Psoas muscle (tissue), 8 donors: Measurements from ENCODE around the gene LSMEM2. TPM values are rescaled to one million over a fixed set of nuclear protein-coding genes. Genes with fewer than 3 reads are reported as not detected.
A peak's percentile ranks its signal among the peaks of the same experiment; 100 is the strongest.

ENCODE experiments used
- ATAC-seq, 4 donors: fragments of 200-7000 bp; cut with Tn5 transposase; one replicate each; pipeline ENCODE4 v1.9.1; 2020; ENCODE audit warnings: moderate library complexity in 3 of 4, mild to moderate bottlenecking in 2 of 4
- DNase-seq, 2 donors: peaks; one replicate each; pipeline ENCODE4 v3.0.0-alpha.2; 2020
- H3K27ac ChIP-seq: fragments of 200-600 bp; one replicate; pipeline ENCODE4 v1.8.0; 2022
- H3K27me3 ChIP-seq, 3 donors: fragments of 200-600 bp in 1 of 3; one replicate each; pipeline versions ENCODE4 v1.6.1 to v1.8.0; 2013 to 2022; ENCODE audit warnings: low read length in 2 of 3, mild to moderate bottlenecking in 2 of 3, moderate library complexity in 1 of 3; ENCODE audit not compliant: insufficient read depth in 3 of 3
- H3K36me3 ChIP-seq, 2 donors: fragments of 200-600 bp in 1 of 2; one replicate each; pipeline versions ENCODE4 v1.6.1 to v1.8.0; 2013 to 2022; ENCODE audit warnings: low read depth in 1 of 2, mild to moderate bottlenecking in 1 of 2, moderate library complexity in 1 of 2; ENCODE audit not compliant: insufficient read depth in 1 of 2
- H3K4me1 ChIP-seq: fragments of 200-600 bp; one replicate; pipeline ENCODE4 v1.8.0; 2022
- H3K4me3 ChIP-seq: fragments of 200-600 bp; one replicate; pipeline ENCODE4 v1.8.0; 2022; ENCODE audit warnings: mild to moderate bottlenecking
- H3K9me3 ChIP-seq: fragments of 200-600 bp; one replicate; pipeline ENCODE4 v1.8.0; 2022
- WGBS, 3 donors: extraction: QIAGEN DNeasy Blood & Tissue Kit; methylation state at CpG; one replicate each; pipeline versions ENCODE4 v1.1.6 to v1.1.7; 2013; 5-methylcytosine and 5-hydroxymethylcytosine counted together
- intact Hi-C, 2 donors: fragments of 100-400 bp; cut with DNase I; formaldehyde crosslinking; loops; one replicate each; pipeline versions ENCODE4 v1.11.0 to v1.14.2; 2022
- polyA plus RNA-seq, 3 donors: library from polyadenylated mRNA; stranded (reverse); fragments of 200-250 nt; gene quantifications; one replicate each; pipeline ENCODE4 v1.2.3, GENCODE V29; 2013
- total RNA-seq, 4 donors: library from RNA; stranded (reverse); fragmentation: NEBNext Ultra II Directional in 2 of 4; extraction: Animal tissue kit (Norgen Biotek cat#: 25700) in 2 of 4; gene quantifications; one replicate each; pipeline versions ENCODE4 v1.2.1 to v1.2.4, GENCODE V29; 2021 to 2023
- TF ChIP-seq, protein P1 (sequence below): fragments of 200-600 bp; IDR thresholded peaks from one replicate; pipeline ENCODE4 v1.8.0; 2022; ENCODE audit warnings: antibody characterized with exemption
- donor health status: healthy with polysubstance abuse.
- donor health status: DM: no; HTN: no; CAD: no; lungs with moderate emphysema.
- donor health status: Bipolar disorder and iron deficiency.
- donor health status: healthy.
- donor health status: DM: yes; HTN: yes; CAD: no.
- donor health status: DM: no; HTN: no; CAD: no.
- donor health status: DM: no; HTN: no; CAD: no.
- donor health status: DM: yes; HTN: yes; CAD: no.

The LSMEM2 gene
- total and polyA plus RNA-seq, 7 donors = 0.61 to 13.1 (median 1.1) TPM

DNA sequence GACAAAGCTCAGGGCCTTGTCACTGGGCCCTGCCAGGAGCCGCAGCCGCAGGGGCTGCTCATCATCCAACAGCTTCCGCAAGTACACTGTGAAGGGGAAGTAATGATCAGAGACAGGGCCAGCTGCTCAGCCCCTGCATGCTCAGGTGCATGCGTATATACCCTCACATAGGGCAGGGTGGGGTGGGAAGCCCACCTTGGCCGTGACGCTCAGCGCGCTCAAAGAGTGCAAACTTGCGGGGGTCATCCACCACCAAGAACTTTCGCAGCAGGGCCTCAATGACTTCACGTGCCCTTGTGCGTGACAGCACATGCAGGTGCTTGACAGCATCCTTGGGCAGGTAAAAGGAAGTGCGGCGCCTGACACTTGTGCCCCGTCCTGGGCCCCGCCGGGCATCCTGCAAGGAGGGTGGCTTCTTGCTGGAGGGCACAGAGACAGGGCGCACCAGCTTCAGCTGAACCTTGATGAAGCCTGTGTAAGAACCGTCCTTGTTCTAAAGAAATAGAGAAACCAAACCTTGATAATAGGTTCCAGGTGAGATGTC is 52.5 kb downstream of the LSMEM2 start:
- intact Hi-C loops = no loop called here
- Histone ChIP-seq H3K27me3 (no peaks in the 10 kb centered on the region), H3K4me3 (no peak overlapping the region), H3K36me3 (peaks cover 3 to 44% of the 10 kb centered on the region in 2 donors), H3K27ac (no peak overlapping the region), H3K9me3 (no peaks in the 10 kb centered on the region), H3K4me1 (peaks cover 46% of the 10 kb centered on the region)
- 94 to 96% (median 95%) methylated on average over 19 of the region's 19 CpGs for whole genome bisulfite sequencing, 3 donors
- TF ChIP-seq, protein P1, sequence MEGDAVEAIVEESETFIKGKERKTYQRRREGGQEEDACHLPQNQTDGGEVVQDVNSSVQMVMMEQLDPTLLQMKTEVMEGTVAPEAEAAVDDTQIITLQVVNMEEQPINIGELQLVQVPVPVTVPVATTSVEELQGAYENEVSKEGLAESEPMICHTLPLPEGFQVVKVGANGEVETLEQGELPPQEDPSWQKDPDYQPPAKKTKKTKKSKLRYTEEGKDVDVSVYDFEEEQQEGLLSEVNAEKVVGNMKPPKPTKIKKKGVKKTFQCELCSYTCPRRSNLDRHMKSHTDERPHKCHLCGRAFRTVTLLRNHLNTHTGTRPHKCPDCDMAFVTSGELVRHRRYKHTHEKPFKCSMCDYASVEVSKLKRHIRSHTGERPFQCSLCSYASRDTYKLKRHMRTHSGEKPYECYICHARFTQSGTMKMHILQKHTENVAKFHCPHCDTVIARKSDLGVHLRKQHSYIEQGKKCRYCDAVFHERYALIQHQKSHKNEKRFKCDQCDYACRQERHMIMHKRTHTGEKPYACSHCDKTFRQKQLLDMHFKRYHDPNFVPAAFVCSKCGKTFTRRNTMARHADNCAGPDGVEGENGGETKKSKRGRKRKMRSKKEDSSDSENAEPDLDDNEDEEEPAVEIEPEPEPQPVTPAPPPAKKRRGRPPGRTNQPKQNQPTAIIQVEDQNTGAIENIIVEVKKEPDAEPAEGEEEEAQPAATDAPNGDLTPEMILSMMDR = no peak
- no peak for DNase-seq
- ATAC-seq = no peak

DNA sequence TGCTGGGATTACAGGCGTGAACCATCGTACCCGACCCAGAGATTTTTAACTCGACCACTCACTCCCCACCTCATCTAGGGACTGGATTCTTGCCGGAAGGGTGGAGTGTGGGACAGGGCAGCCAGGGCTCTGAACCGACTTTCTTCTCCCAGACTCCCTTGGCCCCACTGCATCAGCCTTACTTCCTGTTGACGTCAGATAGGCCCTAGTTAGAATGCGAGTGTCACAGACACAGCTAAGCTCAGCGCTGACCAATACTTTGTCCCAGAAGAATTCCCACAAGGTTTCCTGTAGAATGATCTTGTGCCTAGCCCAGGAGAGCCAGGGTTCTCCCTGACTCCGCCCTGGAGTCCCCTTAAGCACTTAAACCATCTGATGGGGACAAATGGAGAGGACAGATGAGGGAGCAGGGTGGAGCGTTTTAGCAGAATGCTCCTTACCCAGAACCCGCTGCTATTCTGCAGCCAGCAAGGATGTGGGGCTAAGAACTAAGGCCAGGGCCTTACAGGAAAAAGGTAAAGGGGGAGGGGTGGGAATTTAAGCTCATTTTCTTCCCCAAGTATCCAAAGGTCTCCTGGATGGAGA is 54.9 kb downstream of the LSMEM2 start:
- Histone ChIP-seq H3K4me3 (peak overlapping the region; percentile 93), H3K27ac (peak overlapping the region; percentile 95), H3K4me1 (peaks cover 45% of the 10 kb centered on the region), H3K36me3 (peaks cover 3 to 41% of the 10 kb centered on the region in 2 donors), H3K9me3 (no peaks in the 10 kb centered on the region), H3K27me3 (no peaks in the 10 kb centered on the region)
- intact Hi-C loops = no loop called here
- DNase-seq = peak; percentile 60 to 71
- TF ChIP-seq, protein P1 = no peak
- ATAC-seq = no peak
- 43 to 64% (median 46%) methylated on average over 12 of the region's 12 CpGs for WGBS, 3 donors

DNA sequence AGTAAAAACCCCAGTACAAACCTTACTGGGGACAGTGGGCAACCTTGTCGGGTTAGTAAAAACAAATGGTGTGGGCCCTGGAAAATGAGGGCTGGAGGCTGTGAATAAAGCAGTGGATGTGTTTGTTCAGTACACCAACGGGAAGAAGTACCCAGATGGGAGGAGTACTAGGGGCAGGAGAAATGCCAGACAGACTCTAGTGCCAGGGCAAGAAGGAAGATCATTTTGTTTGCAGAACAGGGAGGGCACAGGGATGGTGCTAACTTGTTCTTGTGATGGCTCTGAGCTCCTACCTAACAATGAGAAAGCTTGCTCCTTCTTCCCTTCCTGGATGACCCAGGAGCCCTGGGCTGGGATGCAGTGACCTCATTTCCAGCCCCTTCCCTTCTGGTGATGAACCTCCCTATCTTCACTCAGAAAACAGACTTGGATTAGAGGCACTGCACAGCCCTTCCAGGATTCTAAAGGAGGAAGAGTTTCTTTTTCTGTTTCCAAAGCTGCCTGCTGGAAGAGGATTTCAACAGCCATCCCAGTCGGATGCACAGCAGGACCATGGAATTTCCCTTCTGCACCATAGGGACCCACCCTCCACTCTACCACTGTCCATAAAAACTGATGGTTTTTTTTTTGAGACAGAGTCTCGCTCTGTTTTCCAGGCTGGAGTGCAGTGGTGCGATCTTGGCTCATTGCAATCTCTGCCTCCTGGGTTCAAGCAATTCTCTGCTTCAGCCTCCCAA is 55.6 kb downstream of the LSMEM2 start:
- Histone ChIP-seq H3K36me3 (peaks cover 3 to 34% of the 10 kb centered on the region in 2 donors), H3K27ac (peak overlapping the region; percentile 95), H3K4me1 (peaks cover 46% of the 10 kb centered on the region), H3K4me3 (peak overlapping the region; percentile 93), H3K27me3 (no peaks in the 10 kb centered on the region), H3K9me3 (no peaks in the 10 kb centered on the region)
- WGBS, 3 donors = 42 to 54% (median 49%) methylated on average over 5 of the region's 5 CpGs
- ATAC-seq = no peak
- TF ChIP-seq, protein P1 = no peak
- DNase-seq = no peak
- intact Hi-C loops = no loop called here

DNA sequence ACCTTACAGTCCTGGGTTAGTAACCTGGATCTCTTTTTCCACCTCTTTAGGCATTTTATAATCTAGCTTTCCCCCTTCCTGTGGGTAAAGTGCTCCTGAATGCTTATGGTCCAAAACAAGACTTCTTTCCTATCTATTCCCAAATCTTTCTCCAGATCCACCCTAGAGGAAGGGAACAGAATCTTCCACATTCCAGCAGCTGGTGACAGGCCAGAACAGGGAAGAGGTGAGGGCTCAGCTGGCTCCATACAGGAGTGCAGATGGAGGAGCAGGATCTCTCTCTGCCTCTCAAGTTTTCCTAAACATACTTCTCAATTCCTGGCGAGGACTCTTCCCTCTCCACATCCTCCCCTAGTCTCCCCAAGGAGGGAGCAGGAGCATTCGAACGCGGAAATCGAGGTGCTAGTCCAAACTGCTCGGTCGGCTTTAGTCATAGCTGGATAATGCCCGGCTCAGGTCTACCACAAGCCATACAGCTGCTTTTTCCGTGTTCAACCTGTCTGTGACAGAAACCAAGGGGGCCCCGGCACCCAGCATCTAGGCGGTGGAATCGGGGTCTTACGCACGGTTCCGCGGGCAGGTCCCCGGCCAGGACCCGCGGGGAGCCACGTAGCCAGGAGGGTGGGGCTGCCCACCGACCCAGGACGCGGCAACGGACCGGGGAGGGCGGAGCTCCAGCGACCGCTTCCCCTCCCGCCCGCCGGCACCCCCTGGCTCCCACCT is 57.7 kb downstream of the LSMEM2 start:
- peak overlapping the region; percentile 93 for H3K4me3 ChIP-seq
- peak overlapping the region; percentile 95 for H3K27ac ChIP-seq
- no peaks in the 10 kb centered on the region for H3K9me3 ChIP-seq
- ATAC-seq (peak; percentile 0 to 8 (median 0)), DNase-seq (no peak)
- H3K27me3 ChIP-seq = no peaks in the 10 kb centered on the region
- TF ChIP-seq, protein P1 = no peak
- peaks cover 50% of the 10 kb centered on the region for H3K4me1 ChIP-seq
- WGBS, 3 donors = 1% methylated on average over 23 to 31 of the region's 31 CpGs
- intact Hi-C loops = no loop called here
- peaks cover 0 to 13% of the 10 kb centered on the region in 2 donors for H3K36me3 ChIP-seq
